Measurements from ENCODE around the gene PRPF40B. TPM values are rescaled to one million over a fixed set of nuclear protein-coding genes. Genes with fewer than 3 reads are reported as not detected.
A peak's percentile ranks its signal among the peaks of the same experiment; 100 is the strongest.
"Not testable (repeated sequence)": the region's sequence is repeated elsewhere in the genome, so short reads cannot be mapped to it uniquely, and the experiment has no call there.

PRPF40B gene
- polyA plus RNA-seq, 4 donors, result 2.5 to 15.6 (median 6.5) TPM

- Histone ChIP-seq H3K4me1 (ENCODE audit: control insufficient read depth in 3 of 3, insufficient read depth in 2 of 3, low read depth in 1 of 3, low read length in 2 of 3) (no peaks in the 10 kb centered on the region), H3K9me3 (ENCODE audit: control insufficient read depth in 2 of 2, insufficient read depth in 1 of 2, low read depth in 1 of 2, low read length in 1 of 2) (peaks cover 0 to 9% of the 10 kb centered on the region in 2 donors), H3K27me3 (ENCODE audit: control insufficient read depth in 3 of 3, insufficient read depth in 3 of 3, low read length in 3 of 3) (no peaks in the 10 kb centered on the region), H3K27ac (ENCODE audit: low read depth in 1 of 3, low read length in 2 of 3) (no peak overlapping the region), H3K4me3 (ENCODE audit: low read depth in 1 of 3, low read length in 3 of 3) (no peak overlapping the region), H3K36me3 (ENCODE audit: control insufficient read depth in 3 of 3, insufficient read depth in 2 of 3, low read depth in 1 of 3, low read length in 3 of 3) (peaks cover 0 to 6% (median 0%) of the 10 kb centered on the region in 3 donors)
- WGBS, 3 donors, result 50 to 63% (median 52%) methylated on average over 5 of the region's 5 CpGs
- DNase-seq, result no peak
- FAIRE-seq, result no peak
These were observed 18.5 kb upstream of the PRPF40B start for GRCh38 chr12:49604856-49605255.

GRCh38 chr12:49605539-49605938 lies 17.8 kb upstream of the PRPF40B start, which contains the start of gene FAM186B:
Gene FAM186B (minus strand): TSS chr12:49605639. CDS start chr12:49605477, 162 bp downstream.
- not testable (repeated sequence) for DNase-seq; FAIRE-seq; H3K27me3 ChIP-seq (ENCODE audit: control insufficient read depth in 3 of 3, insufficient read depth in 3 of 3, low read length in 3 of 3); H3K4me1 ChIP-seq (ENCODE audit: control insufficient read depth in 3 of 3, insufficient read depth in 2 of 3, low read depth in 1 of 3, low read length in 2 of 3); H3K4me3 ChIP-seq (ENCODE audit: low read depth in 1 of 3, low read length in 3 of 3); H3K36me3 ChIP-seq (ENCODE audit: control insufficient read depth in 3 of 3, insufficient read depth in 2 of 3, low read depth in 1 of 3, low read length in 3 of 3); H3K27ac ChIP-seq (ENCODE audit: low read depth in 1 of 3, low read length in 2 of 3)
- peaks cover 0 to 15% of the 10 kb centered on the region in 2 donors for H3K9me3 ChIP-seq (ENCODE audit: control insufficient read depth in 2 of 2, insufficient read depth in 1 of 2, low read depth in 1 of 2, low read length in 1 of 2)
- 95 to 99% (median 97%) methylated on average over 4 of the region's 4 CpGs for WGBS, 3 donors

DNA sequence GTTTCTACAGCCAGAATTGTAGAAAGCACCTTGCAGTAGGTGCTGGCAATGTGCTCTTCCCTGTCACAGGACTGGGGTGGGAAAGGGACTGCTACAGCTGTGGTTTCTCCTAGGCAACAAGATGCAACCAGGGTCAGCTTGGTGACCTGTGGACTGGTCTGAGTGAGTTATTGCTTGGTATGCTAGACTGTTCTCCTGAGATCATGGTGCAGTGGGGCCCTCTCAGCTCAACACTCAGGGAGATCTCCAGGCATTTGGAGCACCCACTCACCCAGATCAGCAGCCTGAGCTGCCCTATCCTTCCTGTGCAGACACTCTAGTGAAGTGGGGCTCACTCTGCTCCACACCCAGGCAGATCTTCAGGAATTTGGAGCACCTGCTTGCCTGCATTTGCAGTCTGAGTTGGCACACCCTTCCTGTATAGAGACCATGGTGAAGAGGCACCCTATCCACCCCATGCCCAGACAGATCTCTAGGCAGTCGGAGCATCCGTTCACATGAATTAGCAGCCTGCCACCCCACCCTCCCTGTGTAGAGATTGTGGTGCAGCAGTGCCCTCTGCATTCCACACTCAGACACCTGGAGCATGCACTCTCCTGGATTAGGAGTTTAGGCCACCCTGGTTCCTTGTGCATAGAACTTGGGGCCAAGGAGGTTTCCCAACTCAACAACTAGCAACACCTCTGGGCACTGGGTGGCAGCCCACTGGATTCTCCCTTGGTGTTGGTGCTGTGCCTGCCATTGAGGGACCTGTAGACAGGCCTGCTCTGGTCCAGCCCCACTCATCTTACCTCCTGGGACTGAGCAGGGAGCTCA lies 14.1 kb upstream of the PRPF40B start:
- H3K9me3 ChIP-seq (ENCODE audit: control insufficient read depth in 2 of 2, insufficient read depth in 1 of 2, low read depth in 1 of 2, low read length in 1 of 2), result peaks cover 0 to 28% of the 10 kb centered on the region in 2 donors
- 96% methylated on average over 2 of the region's 2 CpGs for WGBS, 3 donors
- H3K36me3 ChIP-seq (ENCODE audit: control insufficient read depth in 3 of 3, insufficient read depth in 2 of 3, low read depth in 1 of 3, low read length in 3 of 3), result no peaks in the 10 kb centered on the region
- DNase-seq, result peak in 1 of 2 donors; percentile 24
- H3K27me3 ChIP-seq (ENCODE audit: control insufficient read depth in 3 of 3, insufficient read depth in 3 of 3, low read length in 3 of 3), result no peaks in the 10 kb centered on the region
- no peak for FAIRE-seq
- no peaks in the 10 kb centered on the region for H3K4me1 ChIP-seq (ENCODE audit: control insufficient read depth in 3 of 3, insufficient read depth in 2 of 3, low read depth in 1 of 3, low read length in 2 of 3)
- H3K27ac ChIP-seq (ENCODE audit: low read depth in 1 of 3, low read length in 2 of 3), result no peak overlapping the region
- no peak overlapping the region for H3K4me3 ChIP-seq (ENCODE audit: low read depth in 1 of 3, low read length in 3 of 3)

DNA sequence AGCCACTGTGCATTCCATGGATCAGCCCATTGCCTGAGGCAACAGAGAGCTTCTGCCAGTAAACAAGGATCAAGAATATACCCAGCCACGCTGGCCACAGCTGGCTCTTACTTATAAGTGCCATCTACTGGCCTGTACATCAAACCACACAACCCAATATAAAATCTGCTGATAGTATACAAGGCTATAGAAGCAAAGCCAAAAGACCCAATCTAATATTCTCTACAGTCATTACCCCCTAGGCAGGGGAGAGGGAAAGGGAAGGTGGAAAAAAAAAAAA lies 13.5 kb upstream of the PRPF40B start:
- no peaks in the 10 kb centered on the region for H3K4me1 ChIP-seq (ENCODE audit: control insufficient read depth in 3 of 3, insufficient read depth in 2 of 3, low read depth in 1 of 3, low read length in 2 of 3)
- peaks cover 0 to 29% of the 10 kb centered on the region in 2 donors for H3K9me3 ChIP-seq (ENCODE audit: control insufficient read depth in 2 of 2, insufficient read depth in 1 of 2, low read depth in 1 of 2, low read length in 1 of 2)
- H3K4me3 ChIP-seq (ENCODE audit: low read depth in 1 of 3, low read length in 3 of 3), result no peak overlapping the region
- H3K36me3 ChIP-seq (ENCODE audit: control insufficient read depth in 3 of 3, insufficient read depth in 2 of 3, low read depth in 1 of 3, low read length in 3 of 3), result no peaks in the 10 kb centered on the region
- H3K27me3 ChIP-seq (ENCODE audit: control insufficient read depth in 3 of 3, insufficient read depth in 3 of 3, low read length in 3 of 3), result no peaks in the 10 kb centered on the region
- WGBS, 3 donors, result 63 to 81% (median 73%) methylated on average over 1 of the region's 1 CpG
- no peak overlapping the region for H3K27ac ChIP-seq (ENCODE audit: low read depth in 1 of 3, low read length in 2 of 3)
- DNase-seq, result no peak
- FAIRE-seq, result no peak

DNA sequence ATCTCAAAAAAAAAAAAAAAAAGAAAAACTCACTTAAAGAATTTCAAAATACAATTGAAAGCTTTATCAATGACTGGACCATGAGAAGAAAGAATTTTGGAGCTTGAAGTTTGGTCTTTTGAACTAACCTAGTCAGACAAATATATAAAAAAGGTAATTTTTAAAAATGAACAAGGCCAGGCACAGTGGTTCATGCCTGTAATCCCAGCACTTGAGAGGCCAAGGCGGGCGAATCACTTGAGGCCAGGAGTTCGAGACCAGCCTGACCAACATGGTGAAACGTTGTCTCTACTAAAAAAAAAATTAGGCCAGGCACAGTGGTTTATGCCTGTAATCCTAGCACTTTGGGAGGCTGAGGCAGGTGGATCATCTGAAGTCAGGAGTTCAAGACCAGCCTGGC lies 12.6 kb upstream of the PRPF40B start:
- H3K9me3 ChIP-seq (ENCODE audit: control insufficient read depth in 2 of 2, insufficient read depth in 1 of 2, low read depth in 1 of 2, low read length in 1 of 2), result peaks cover 0 to 34% of the 10 kb centered on the region in 2 donors
- DNase-seq; H3K36me3 ChIP-seq (ENCODE audit: control insufficient read depth in 3 of 3, insufficient read depth in 2 of 3, low read depth in 1 of 3, low read length in 3 of 3); H3K27ac ChIP-seq (ENCODE audit: low read depth in 1 of 3, low read length in 2 of 3); H3K4me3 ChIP-seq (ENCODE audit: low read depth in 1 of 3, low read length in 3 of 3); FAIRE-seq; H3K4me1 ChIP-seq (ENCODE audit: control insufficient read depth in 3 of 3, insufficient read depth in 2 of 3, low read depth in 1 of 3, low read length in 2 of 3); H3K27me3 ChIP-seq (ENCODE audit: control insufficient read depth in 3 of 3, insufficient read depth in 3 of 3, low read length in 3 of 3): not testable (repeated sequence)
- 93 to 97% (median 94%) methylated on average over 4 of the region's 4 CpGs for WGBS, 3 donors

DNA sequence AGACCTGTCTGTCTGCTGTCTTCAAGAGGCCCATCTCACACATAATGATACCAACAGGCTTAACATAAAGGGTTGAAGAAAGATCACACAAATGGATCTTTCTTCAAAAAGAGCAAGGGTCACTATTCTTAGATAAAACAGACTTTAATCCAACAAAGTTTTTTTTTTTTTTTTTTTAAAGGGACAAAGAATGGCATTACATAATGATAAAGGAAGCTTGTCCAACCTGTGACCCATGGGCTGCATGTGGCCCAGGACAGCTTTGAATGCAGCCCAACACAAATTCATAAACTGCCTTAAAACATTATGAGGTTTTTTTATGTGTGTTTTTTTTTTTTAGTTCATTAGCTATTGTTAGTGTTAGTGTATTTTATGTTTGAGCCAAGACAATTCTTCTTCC lies 11.2 kb upstream of the PRPF40B start:
- Histone ChIP-seq H3K4me3 (ENCODE audit: low read depth in 1 of 3, low read length in 3 of 3) (no peak overlapping the region), H3K9me3 (ENCODE audit: control insufficient read depth in 2 of 2, insufficient read depth in 1 of 2, low read depth in 1 of 2, low read length in 1 of 2) (peaks cover 0 to 34% of the 10 kb centered on the region in 2 donors), H3K36me3 (ENCODE audit: control insufficient read depth in 3 of 3, insufficient read depth in 2 of 3, low read depth in 1 of 3, low read length in 3 of 3) (no peaks in the 10 kb centered on the region), H3K27me3 (ENCODE audit: control insufficient read depth in 3 of 3, insufficient read depth in 3 of 3, low read length in 3 of 3) (peaks cover 0 to 2% (median 0%) of the 10 kb centered on the region in 3 donors), H3K4me1 (ENCODE audit: control insufficient read depth in 3 of 3, insufficient read depth in 2 of 3, low read depth in 1 of 3, low read length in 2 of 3) (no peaks in the 10 kb centered on the region), H3K27ac (ENCODE audit: low read depth in 1 of 3, low read length in 2 of 3) (no peak overlapping the region)
- FAIRE-seq, result no peak
- no peak for DNase-seq

- peaks cover 0 to 12% (median 0%) of the 10 kb centered on the region in 3 donors for H3K27me3 ChIP-seq (ENCODE audit: control insufficient read depth in 3 of 3, insufficient read depth in 3 of 3, low read length in 3 of 3)
- FAIRE-seq (no peak), DNase-seq (no peak)
- H3K4me1 ChIP-seq (ENCODE audit: control insufficient read depth in 3 of 3, insufficient read depth in 2 of 3, low read depth in 1 of 3, low read length in 2 of 3), result no peaks in the 10 kb centered on the region
- H3K36me3 ChIP-seq (ENCODE audit: control insufficient read depth in 3 of 3, insufficient read depth in 2 of 3, low read depth in 1 of 3, low read length in 3 of 3), result no peaks in the 10 kb centered on the region
- H3K27ac ChIP-seq (ENCODE audit: low read depth in 1 of 3, low read length in 2 of 3), result no peak overlapping the region
- H3K4me3 ChIP-seq (ENCODE audit: low read depth in 1 of 3, low read length in 3 of 3), result no peak overlapping the region
- 90 to 97% (median 92%) methylated on average over 5 to 7 of the region's 7 CpGs for WGBS, 3 donors
- H3K9me3 ChIP-seq (ENCODE audit: control insufficient read depth in 2 of 2, insufficient read depth in 1 of 2, low read depth in 1 of 2, low read length in 1 of 2), result peaks cover 0 to 17% of the 10 kb centered on the region in 2 donors
These were observed 7.6 kb upstream of the PRPF40B start for GRCh38 chr12:49615725-49616124.

- Histone ChIP-seq H3K27me3 (ENCODE audit: control insufficient read depth in 3 of 3, insufficient read depth in 3 of 3, low read length in 3 of 3) (peaks cover 0 to 12% (median 0%) of the 10 kb centered on the region in 3 donors), H3K4me3 (ENCODE audit: low read depth in 1 of 3, low read length in 3 of 3) (no peak overlapping the region), H3K4me1 (ENCODE audit: control insufficient read depth in 3 of 3, insufficient read depth in 2 of 3, low read depth in 1 of 3, low read length in 2 of 3) (peaks cover 2% of the 10 kb centered on the region in 3 donors), H3K27ac (ENCODE audit: low read depth in 1 of 3, low read length in 2 of 3) (no peak overlapping the region), H3K9me3 (ENCODE audit: control insufficient read depth in 2 of 2, insufficient read depth in 1 of 2, low read depth in 1 of 2, low read length in 1 of 2) (peaks cover 0 to 10% of the 10 kb centered on the region in 2 donors), H3K36me3 (ENCODE audit: control insufficient read depth in 3 of 3, insufficient read depth in 2 of 3, low read depth in 1 of 3, low read length in 3 of 3) (no peaks in the 10 kb centered on the region)
- FAIRE-seq (no peak), DNase-seq (no peak)
- WGBS, 3 donors, result 23 to 43% (median 32%) methylated on average over 5 of the region's 5 CpGs
These were observed 6.7 kb upstream of the PRPF40B start for GRCh38 chr12:49616533-49617219.

Data from small intestine (tissue), 7 donors.